Measurements from ENCODE around the gene DYRK1A.

DYRK1A gene

GRCh38 chr21:37509802-37510393, 143.3 kb downstream of the DYRK1A start:
- no peak for TF ChIP-seq ZNF174 (tag by site-specific recombination; IDR thresholded peaks at IDR 0.05)
- TF ChIP-seq ZNF19 (tag by site-specific recombination; IDR thresholded peaks at IDR 0.05; ENCODE audit: low read depth) = no peak
- no peak for TF ChIP-seq ZNF580 (tag by site-specific recombination; IDR thresholded peaks at IDR 0.05)
- no peak for TF ChIP-seq ELK4 (IDR thresholded peaks at IDR 0.05; ENCODE audit: borderline replicate concordance, low read depth, low read length)
- no peak for TF ChIP-seq ZNF473 (tag by site-specific recombination; IDR thresholded peaks at IDR 0.05)
- no peak overlapping the region for H3K4me3 ChIP-seq (ENCODE audit: low read depth, low read length)
- no peaks in the 10 kb centered on the region for H3K4me1 ChIP-seq (ENCODE audit: control insufficient read depth, insufficient read depth, low read length)
- no peak overlapping the region for H3K27ac ChIP-seq (ENCODE audit: extremely low read depth, low read depth, low read length)
- peaks cover 50 to 96% of the 10 kb centered on the region in 2 experiments for H3K36me3 ChIP-seq (ENCODE audit: control insufficient read depth in 2 of 2, insufficient read depth in 1 of 2, low read length in 2 of 2)
- CTCF ChIA-PET = interaction anchor here (2.2 kb wide), 1 partner anchor 46 kb away, joined by 8 read pairs; no protein-coding TSS in a partner anchor
- H3K9me3 ChIP-seq (ENCODE audit: control insufficient read depth, insufficient read depth, low read depth, low read length) = no peaks in the 10 kb centered on the region
- POLR2A ChIA-PET = no interaction called here

GRCh38 chr21:37511848-37512247, 145.3 kb downstream of the DYRK1A start:
- no peaks in the 10 kb centered on the region for H3K9me3 ChIP-seq (ENCODE audit: control insufficient read depth, insufficient read depth, low read depth, low read length)
- CTCF ChIA-PET = interaction anchor here (0.7 to 2.2 kb wide), 3 partner anchors 9 to 142 kb away, joined by 3 to 8 read pairs (median 5); no protein-coding TSS in a partner anchor
- H3K36me3 ChIP-seq (ENCODE audit: control insufficient read depth in 2 of 2, insufficient read depth in 1 of 2, low read length in 2 of 2) = peaks cover 32 to 94% of the 10 kb centered on the region in 2 experiments
- POLR2A ChIA-PET = interaction anchor here (0.5 kb wide), 1 partner anchor 8 kb away, joined by 3 read pairs; no protein-coding TSS in a partner anchor
- no peak overlapping the region for H3K27ac ChIP-seq (ENCODE audit: extremely low read depth, low read depth, low read length)
- no peaks in the 10 kb centered on the region for H3K4me1 ChIP-seq (ENCODE audit: control insufficient read depth, insufficient read depth, low read length)
- TF ChIP-seq ZSCAN18 (tag by site-specific recombination; IDR thresholded peaks at IDR 0.05) = no peak
- TF ChIP-seq EGR2 (tag by site-specific recombination; IDR thresholded peaks at IDR 0.05; ENCODE audit: low read depth) = no peak
- TF ChIP-seq ZBTB7A (tag by site-specific recombination; IDR thresholded peaks at IDR 0.05; ENCODE audit: low read depth) = no peak
- TF ChIP-seq ZNF324 (tag by site-specific recombination; IDR thresholded peaks at IDR 0.05) = no peak
- H3K4me3 ChIP-seq (ENCODE audit: low read depth, low read length) = no peak overlapping the region

GRCh38 chr21:37513383-37513782, 146.8 kb downstream of the DYRK1A start:
- POLR2A ChIA-PET = no interaction called here
- CTCF ChIA-PET = no interaction called here
- H3K36me3 ChIP-seq (ENCODE audit: control insufficient read depth in 2 of 2, insufficient read depth in 1 of 2, low read length in 2 of 2) = peaks cover 20 to 85% of the 10 kb centered on the region in 2 experiments

More at GRCh38 chr21:37513383-37513782, 146.8 kb downstream of the DYRK1A start:
- Histone ChIP-seq H3K9me3 (ENCODE audit: control insufficient read depth, insufficient read depth, low read depth, low read length) (no peaks in the 10 kb centered on the region), H3K4me3 (ENCODE audit: low read depth, low read length) (no peak overlapping the region), H3K27ac (ENCODE audit: extremely low read depth, low read depth, low read length) (no peak overlapping the region), H3K4me1 (ENCODE audit: control insufficient read depth, insufficient read depth, low read length) (no peaks in the 10 kb centered on the region)
- TF ChIP-seq ZNF473 (tag by site-specific recombination; IDR thresholded peaks at IDR 0.05) (no peak), BCL11A (tag by site-specific recombination; IDR thresholded peaks at IDR 0.05; ENCODE audit: low read depth) (no peak), ZBTB26 (tag by site-specific recombination; optimal IDR thresholded peaks at IDR 0.05) (no peak), ZNF530 (tag by site-specific recombination; IDR thresholded peaks at IDR 0.05; ENCODE audit: low read depth) (no peak), ZNF148 (tag by site-specific recombination; IDR thresholded peaks at IDR 0.05; ENCODE audit: borderline replicate concordance) (no peak)

Data from HEK293 (cell line).